ENCODE results near the gene ALK.

DNA sequence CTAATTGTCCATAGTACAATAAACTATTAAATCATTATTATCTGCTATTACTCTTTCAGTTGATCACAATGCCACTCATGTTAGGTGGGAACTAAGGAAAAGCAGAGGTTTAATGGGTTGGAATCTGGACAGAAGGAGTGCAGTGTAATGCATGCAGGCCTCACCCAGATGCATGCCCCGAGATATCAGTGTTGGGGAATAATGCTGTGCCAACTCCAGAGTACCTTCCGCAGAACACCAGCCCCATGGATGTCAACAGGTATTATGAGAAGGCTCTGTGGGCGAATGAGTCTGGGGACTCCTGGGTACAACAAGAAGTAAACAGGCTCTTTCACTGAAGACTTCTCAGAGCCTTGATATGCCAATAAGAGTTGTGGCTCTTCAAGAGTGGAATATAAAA, 377.4 kb downstream of the ALK start:
- TF ChIP-seq POLR2AphosphoS5 (IDR thresholded peaks at IDR 0.05; ENCODE audit: low read depth, low read length) (no peak), SIN3A (IDR thresholded peaks at IDR 0.05; ENCODE audit: borderline replicate concordance, insufficient read depth, low read length) (no peak), TAF1 (IDR thresholded peaks at IDR 0.05; ENCODE audit: borderline replicate concordance, insufficient read depth, low read length) (no peak), FOXP2 (optimal IDR thresholded peaks at IDR 0.05; ENCODE audit: borderline replicate concordance, extremely low read depth, extremely low read length, insufficient read depth) (no peak)
- TF ChIP-seq, protein P1, sequence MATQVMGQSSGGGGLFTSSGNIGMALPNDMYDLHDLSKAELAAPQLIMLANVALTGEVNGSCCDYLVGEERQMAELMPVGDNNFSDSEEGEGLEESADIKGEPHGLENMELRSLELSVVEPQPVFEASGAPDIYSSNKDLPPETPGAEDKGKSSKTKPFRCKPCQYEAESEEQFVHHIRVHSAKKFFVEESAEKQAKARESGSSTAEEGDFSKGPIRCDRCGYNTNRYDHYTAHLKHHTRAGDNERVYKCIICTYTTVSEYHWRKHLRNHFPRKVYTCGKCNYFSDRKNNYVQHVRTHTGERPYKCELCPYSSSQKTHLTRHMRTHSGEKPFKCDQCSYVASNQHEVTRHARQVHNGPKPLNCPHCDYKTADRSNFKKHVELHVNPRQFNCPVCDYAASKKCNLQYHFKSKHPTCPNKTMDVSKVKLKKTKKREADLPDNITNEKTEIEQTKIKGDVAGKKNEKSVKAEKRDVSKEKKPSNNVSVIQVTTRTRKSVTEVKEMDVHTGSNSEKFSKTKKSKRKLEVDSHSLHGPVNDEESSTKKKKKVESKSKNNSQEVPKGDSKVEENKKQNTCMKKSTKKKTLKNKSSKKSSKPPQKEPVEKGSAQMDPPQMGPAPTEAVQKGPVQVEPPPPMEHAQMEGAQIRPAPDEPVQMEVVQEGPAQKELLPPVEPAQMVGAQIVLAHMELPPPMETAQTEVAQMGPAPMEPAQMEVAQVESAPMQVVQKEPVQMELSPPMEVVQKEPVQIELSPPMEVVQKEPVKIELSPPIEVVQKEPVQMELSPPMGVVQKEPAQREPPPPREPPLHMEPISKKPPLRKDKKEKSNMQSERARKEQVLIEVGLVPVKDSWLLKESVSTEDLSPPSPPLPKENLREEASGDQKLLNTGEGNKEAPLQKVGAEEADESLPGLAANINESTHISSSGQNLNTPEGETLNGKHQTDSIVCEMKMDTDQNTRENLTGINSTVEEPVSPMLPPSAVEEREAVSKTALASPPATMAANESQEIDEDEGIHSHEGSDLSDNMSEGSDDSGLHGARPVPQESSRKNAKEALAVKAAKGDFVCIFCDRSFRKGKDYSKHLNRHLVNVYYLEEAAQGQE (IDR thresholded peaks at IDR 0.05; ENCODE audit: insufficient read depth in 1 of 2, low read depth in 2 of 2, low read length in 2 of 2), result no peak
